CD8-positive, alpha-beta memory T cell (primary cell): Measurements from ENCODE around the gene ATP5F1D. TPM values are rescaled to one million over a fixed set of nuclear protein-coding genes. Genes with fewer than 3 reads are reported as not detected.
A peak's percentile ranks its signal among the peaks of the same experiment; 100 is the strongest.

Experiments used
- CTCF ChIA-PET: fragments of 350-600 bp; sonication (Branson Sonifier 250); formaldehyde crosslinking; loops from one replicate; lab custom pipeline; 2021; ENCODE audit warnings: antibody characterized with exemption; lab: Charles Lee
- POLR2A ChIA-PET: fragments of 350-600 bp; sonication (Branson Sonifier 250); formaldehyde crosslinking; loops from one replicate; lab custom pipeline; 2021; ENCODE audit warnings: antibody characterized with exemption; lab: Charles Lee
- DNase-seq, 5 donors: peaks; one replicate each; pipeline versions ENCODE4 v3.0.0 to v3.0.0-alpha.2; 2020 to 2022; ENCODE audit warnings: mixed read lengths in 1 of 5
- H3K27ac ChIP-seq: one replicate; pipeline ENCODE4 v1.7.0; 2013; ENCODE audit warnings: low read depth, mild to moderate bottlenecking, low read length, moderate library complexity
- H3K27me3 ChIP-seq: 2 replicates; pipeline ENCODE4 v1.7.0; 2013; ENCODE audit warnings: low read length, mild to moderate bottlenecking; ENCODE audit not compliant: insufficient read depth, poor library complexity, severe bottlenecking
- H3K36me3 ChIP-seq: 2 replicates; pipeline ENCODE4 v1.7.0; 2013; ENCODE audit warnings: mild to moderate bottlenecking, low read length, moderate library complexity; ENCODE audit not compliant: insufficient read depth
- H3K4me1 ChIP-seq: 2 replicates; pipeline ENCODE4 v1.7.0; 2013; ENCODE audit warnings: mild to moderate bottlenecking, low read length, moderate library complexity; ENCODE audit not compliant: insufficient read depth
- H3K4me3 ChIP-seq: 2 replicates; pipeline ENCODE4 v1.7.0; 2013; ENCODE audit warnings: mild to moderate bottlenecking, low read length
- H3K9me3 ChIP-seq: 2 replicates; pipeline ENCODE4 v1.7.0; 2013; ENCODE audit warnings: mild to moderate bottlenecking, low read length
- H3K27ac Mint-ChIP-seq, 8 donors: one replicate each; pipeline ENCODE4 v1.8.0; 2020 to 2021; ENCODE audit warnings: mixed read lengths in 8 of 8, mild to moderate bottlenecking in 6 of 8, inconsistent platforms in 3 of 8, moderate library complexity in 3 of 8
- H3K27me3 Mint-ChIP-seq, 2 donors: one replicate each; pipeline ENCODE4 v1.8.0; 2020 to 2021; ENCODE audit warnings: mixed read lengths in 2 of 2, mild to moderate bottlenecking in 1 of 2, moderate library complexity in 1 of 2
- H3K36me3 Mint-ChIP-seq, 3 donors: one replicate each; pipeline ENCODE4 v1.8.0; 2020 to 2021; ENCODE audit warnings: mixed read lengths in 3 of 3, inconsistent platforms in 1 of 3, mild to moderate bottlenecking in 1 of 3
- H3K4me1 Mint-ChIP-seq, 3 donors: one replicate each; pipeline ENCODE4 v1.8.0; 2020 to 2021; ENCODE audit warnings: mixed read lengths in 3 of 3, inconsistent platforms in 1 of 3, mild to moderate bottlenecking in 1 of 3
- H3K4me3 Mint-ChIP-seq, 7 donors: one replicate each; pipeline ENCODE4 v1.8.0; 2020 to 2021; ENCODE audit warnings: mixed read lengths in 7 of 7, mild to moderate bottlenecking in 6 of 7, moderate library complexity in 4 of 7, inconsistent platforms in 2 of 7
- H3K9me3 Mint-ChIP-seq, 5 donors: one replicate each; pipeline ENCODE4 v1.8.0; 2020 to 2022; ENCODE audit warnings: mixed read lengths in 5 of 5, mild to moderate bottlenecking in 3 of 5, moderate library complexity in 2 of 5, inconsistent platforms in 1 of 5
- polyA plus RNA-seq: library from polyadenylated mRNA; unstranded; fragments of 300-500 nt; fragmentation: Illumina TruSeq; gene quantifications from one replicate; pipeline ENCODE4 v1.2.3, GENCODE V29; 2021
- total RNA-seq, 2 experiments: library from RNA; stranded (reverse); gene quantifications; one replicate each; pipeline ENCODE4 v1.2.3, GENCODE V29; 2021

ATP5F1D gene
- total and polyA plus RNA-seq, 3 experiments from 2014 or later, result 179 to 271 (median 180) TPM

DNA sequence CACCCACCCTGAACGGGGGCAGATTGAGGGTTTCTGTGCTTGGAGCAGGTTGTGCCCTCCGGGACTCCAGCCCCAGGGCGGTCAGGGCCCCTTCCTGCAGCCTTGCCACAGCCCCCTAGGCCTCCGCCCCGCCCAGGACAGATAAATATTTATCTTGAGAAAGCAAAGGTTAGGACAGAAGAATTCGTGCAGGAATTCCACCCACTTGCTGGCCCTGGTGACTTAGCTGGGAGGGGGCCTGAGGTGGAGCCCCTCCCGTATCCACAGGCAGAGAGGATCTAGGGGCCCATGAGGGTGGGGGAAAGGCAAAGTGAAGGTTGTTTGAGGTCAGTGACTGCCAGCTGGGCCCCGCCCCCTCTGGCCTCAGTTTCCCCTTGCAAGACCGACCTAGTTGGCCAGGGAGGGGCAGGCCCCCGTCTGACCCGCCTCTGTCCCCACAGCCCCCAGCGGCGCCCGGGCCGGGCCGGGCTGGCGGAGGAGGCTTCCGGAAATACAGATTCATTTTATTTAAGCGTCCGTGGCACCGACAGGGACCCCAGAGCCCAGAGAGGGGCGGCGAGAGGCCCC lies 12.0 kb downstream of the ATP5F1D start:
- no peaks in the 10 kb centered on the region for H3K27me3 ChIP-seq
- Mint-ChIP-seq H3K27ac (peak overlapping the region; percentile 56 to 100 (median 85)), H3K9me3 (no peaks in the 10 kb centered on the region), H3K36me3 (peaks cover 4 to 56% (median 7%) of the 10 kb centered on the region in 3 donors), H3K4me1 (peaks cover 19 to 46% (median 24%) of the 10 kb centered on the region in 3 donors), H3K4me3 (peak overlapping the region; percentile 51 to 98 (median 66)), H3K27me3 (peaks cover 0 to 10% of the 10 kb centered on the region in 2 donors)
- CTCF ChIA-PET, result interaction anchor here (1.1 to 7.9 kb wide), 4 partner anchors 9 to 19 kb away, joined by 4 to 99 read pairs (median 22); partner anchors contain the start of gene CIRBP
- H3K4me1 ChIP-seq, result peaks cover 52% of the 10 kb centered on the region
- POLR2A ChIA-PET, result interaction anchor here (1.0 to 4.8 kb wide), 7 partner anchors 8 to 223 kb away, joined by 5 to 86 read pairs (median 12); partner anchors contain the start of genes CIRBP and FAM174C
- peak overlapping the region; percentile 92 for H3K27ac ChIP-seq
- no peaks in the 10 kb centered on the region for H3K9me3 ChIP-seq
- no peak for DNase-seq
- H3K4me3 ChIP-seq, result peak overlapping the region; percentile 34
- H3K36me3 ChIP-seq, result peaks cover 30% of the 10 kb centered on the region

DNA sequence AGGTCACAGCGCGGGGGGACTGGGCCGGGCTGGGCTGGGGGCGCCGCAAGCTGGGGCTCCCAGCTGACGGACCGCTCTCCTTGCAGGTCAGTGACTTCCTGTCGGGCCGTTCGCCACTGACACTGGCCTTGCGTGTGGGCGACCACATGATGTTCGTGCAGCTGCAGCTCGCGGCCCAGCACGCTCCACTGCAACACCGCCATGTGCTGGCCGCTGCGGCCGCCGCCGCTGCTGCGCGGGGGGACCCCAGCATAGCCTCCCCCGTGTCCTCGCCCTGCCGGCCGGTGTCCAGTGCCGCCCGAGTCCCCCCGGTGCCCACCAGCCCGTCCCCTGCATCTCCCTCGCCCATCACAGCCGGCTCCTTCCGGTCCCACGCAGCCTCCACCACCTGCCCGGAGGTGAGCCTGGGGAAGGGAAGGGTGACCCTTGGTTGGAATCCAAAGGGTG lies 12.6 kb downstream of the ATP5F1D start:
- H3K36me3 Mint-ChIP-seq, result peaks cover 4 to 61% (median 7%) of the 10 kb centered on the region in 3 donors

DNA sequence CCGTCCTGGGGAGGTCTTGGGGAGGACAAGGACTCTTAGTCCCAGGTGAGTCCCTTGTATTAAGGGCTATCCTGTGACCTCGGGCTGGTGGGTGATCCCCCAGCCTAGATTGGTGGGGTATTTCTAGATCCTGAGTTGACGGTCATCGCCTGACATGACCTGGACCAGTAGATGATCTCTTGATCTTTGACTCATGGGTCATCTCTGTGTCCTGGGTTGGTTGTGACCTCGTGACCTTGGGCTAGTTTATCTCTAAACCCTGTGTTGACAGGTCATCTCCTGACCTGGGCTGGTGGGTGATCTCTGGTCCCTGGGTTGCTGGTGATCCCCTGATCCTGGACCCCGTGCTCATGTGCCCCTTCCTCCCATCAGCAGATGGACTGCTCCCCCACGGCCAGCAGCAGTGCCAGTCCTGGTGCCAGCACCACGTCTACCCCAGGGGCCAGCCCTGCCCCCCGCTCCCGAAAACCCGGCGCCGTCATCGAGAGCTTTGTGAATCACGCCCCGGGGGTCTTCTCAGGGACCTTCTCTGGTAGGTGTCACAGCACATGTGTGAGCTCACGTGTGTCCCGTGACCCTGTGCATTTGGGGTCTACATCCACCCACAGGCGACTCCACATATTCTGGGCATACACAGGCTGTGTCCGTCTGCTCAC lies 13.1 kb downstream of the ATP5F1D start:
- Mint-ChIP-seq H3K4me1 (peaks cover 30 to 56% (median 35%) of the 10 kb centered on the region in 3 donors), H3K27ac (peak overlapping the region; percentile 35 to 99 (median 74)), H3K27me3 (peaks cover 0 to 14% of the 10 kb centered on the region in 2 donors), H3K9me3 (no peaks in the 10 kb centered on the region), H3K4me3 (peak overlapping the region in 6 of 7 donors; percentile 37 to 85 (median 58)), H3K36me3 (peaks cover 4 to 61% (median 7%) of the 10 kb centered on the region in 3 donors)
- Histone ChIP-seq H3K27me3 (no peaks in the 10 kb centered on the region), H3K36me3 (peaks cover 30% of the 10 kb centered on the region), H3K27ac (peak overlapping the region; percentile 31), H3K4me3 (no peak overlapping the region), H3K4me1 (peaks cover 62% of the 10 kb centered on the region), H3K9me3 (no peaks in the 10 kb centered on the region)
- ChIA-PET CTCF (interaction anchor here (5.2 to 7.9 kb wide), 2 partner anchors 10 to 13 kb away, joined by 38 to 99 read pairs; partner anchors contain the start of gene CIRBP), POLR2A (interaction anchor here (1.4 to 4.8 kb wide), 3 partner anchors 11 to 15 kb away, joined by 4 to 86 read pairs (median 56); partner anchors contain the start of gene CIRBP)
- no peak for DNase-seq

More for the DNA sequence above, 12.6 kb downstream of the ATP5F1D start:
- peak overlapping the region in 5 of 7 donors; percentile 29 to 85 (median 65) for H3K4me3 Mint-ChIP-seq
- Histone ChIP-seq H3K27me3 (no peaks in the 10 kb centered on the region), H3K36me3 (peaks cover 30% of the 10 kb centered on the region), H3K4me1 (peaks cover 57% of the 10 kb centered on the region), H3K27ac (peak overlapping the region; percentile 31), H3K4me3 (no peak overlapping the region), H3K9me3 (no peaks in the 10 kb centered on the region)
- ChIA-PET CTCF (interaction anchor here (1.5 to 7.9 kb wide), 3 partner anchors 10 to 18 kb away, joined by 4 to 99 read pairs (median 38); partner anchors contain the start of gene CIRBP), POLR2A (interaction anchor here (1.6 to 4.8 kb wide), 4 partner anchors 8 to 15 kb away, joined by 8 to 86 read pairs (median 42); partner anchors contain the start of gene CIRBP)
- H3K9me3 Mint-ChIP-seq, result no peaks in the 10 kb centered on the region
- H3K27ac Mint-ChIP-seq, result peak overlapping the region in 3 of 8 donors; percentile 86 to 99 (median 92)
- no peak for DNase-seq
- peaks cover 0 to 14% of the 10 kb centered on the region in 2 donors for H3K27me3 Mint-ChIP-seq
- H3K4me1 Mint-ChIP-seq, result peaks cover 24 to 51% (median 29%) of the 10 kb centered on the region in 3 donors

DNA sequence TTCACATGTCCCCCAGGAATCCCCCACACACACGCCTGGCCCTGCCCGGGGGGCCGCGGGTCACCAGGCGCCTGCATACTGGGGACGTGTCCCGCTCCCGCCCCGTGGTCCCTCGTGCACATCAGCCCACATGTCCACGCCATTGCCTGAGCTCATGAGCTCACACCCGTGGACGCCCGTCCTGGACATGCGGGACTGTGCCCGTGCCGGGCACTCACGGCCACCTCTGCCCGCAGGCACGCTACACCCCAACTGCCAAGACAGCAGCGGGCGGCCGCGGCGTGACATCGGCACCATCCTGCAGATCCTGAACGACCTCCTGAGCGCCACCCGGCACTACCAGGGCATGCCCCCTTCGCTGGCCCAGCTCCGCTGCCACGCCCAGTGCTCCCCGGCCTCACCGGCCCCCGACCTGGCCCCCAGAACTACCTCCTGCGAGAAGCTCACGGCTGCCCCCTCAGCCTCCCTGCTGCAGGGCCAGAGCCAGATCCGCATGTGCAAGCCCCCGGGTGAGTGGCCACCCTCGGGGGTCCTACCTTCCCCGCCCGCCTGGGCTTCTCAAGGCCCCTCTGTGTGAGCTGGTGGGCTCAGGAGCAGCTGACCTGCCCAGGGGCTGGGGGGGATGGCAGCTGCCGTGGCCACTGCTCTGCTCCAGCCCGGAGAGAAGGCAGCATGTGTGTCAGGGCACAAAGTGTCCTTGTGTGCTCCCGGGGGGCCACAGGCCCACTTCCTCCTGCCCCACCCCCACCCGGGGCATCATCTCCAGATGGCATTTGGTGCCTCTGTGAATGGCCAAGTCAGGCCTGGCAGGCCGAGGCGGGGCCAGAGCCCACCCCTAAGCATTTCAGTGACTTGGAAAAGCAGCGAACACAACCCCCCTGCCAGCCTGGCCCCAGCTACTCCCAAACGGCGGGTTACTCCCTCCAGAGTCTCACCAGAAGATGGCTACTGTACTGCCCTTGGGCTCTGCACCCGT lies 13.9 kb downstream of the ATP5F1D start:
- peak overlapping the region in 6 of 8 donors; percentile 36 to 99 (median 74) for H3K27ac Mint-ChIP-seq
- H3K36me3 ChIP-seq, result peaks cover 30% of the 10 kb centered on the region

DNA sequence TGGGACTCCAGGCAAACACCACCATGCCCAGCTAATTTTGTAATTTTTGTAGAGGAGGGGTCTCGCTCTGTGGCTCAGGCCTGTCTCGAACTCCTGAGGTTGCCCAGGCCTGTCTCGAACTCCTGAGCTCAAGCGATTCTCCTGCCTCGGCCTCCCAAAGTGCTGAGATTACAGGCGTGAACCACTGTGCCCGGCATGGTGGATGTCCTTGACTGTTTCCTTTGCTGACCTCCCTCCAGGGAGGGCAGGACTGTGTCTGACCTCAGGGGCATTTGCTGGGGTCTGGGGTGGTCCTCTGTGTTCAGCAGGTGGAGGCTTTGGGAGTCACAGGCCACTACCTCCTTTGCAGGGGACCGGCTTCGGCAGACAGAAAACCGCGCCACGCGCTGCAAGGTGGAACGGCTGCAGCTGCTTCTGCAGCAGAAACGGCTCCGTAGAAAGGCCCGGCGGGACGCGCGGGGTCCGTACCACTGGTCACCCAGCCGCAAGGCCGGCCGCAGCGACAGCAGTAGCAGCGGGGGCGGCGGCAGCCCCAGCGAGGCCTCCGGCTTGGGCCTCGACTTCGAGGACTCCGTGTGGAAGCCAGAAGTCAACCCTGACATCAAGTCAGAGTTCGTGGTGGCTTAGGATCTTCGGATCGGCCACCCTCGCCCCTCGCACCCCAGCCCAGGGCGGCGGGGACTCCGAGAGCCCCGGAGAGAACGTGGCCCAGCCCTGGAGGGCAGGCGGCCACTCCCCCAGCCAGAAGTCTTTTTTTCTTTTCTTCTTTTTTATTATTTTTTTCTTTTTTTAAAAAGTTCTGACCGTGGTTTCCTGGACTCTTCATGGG lies 15.3 kb downstream of the ATP5F1D start:
- Histone ChIP-seq H3K27me3 (no peaks in the 10 kb centered on the region), H3K4me3 (no peak overlapping the region), H3K27ac (no peak overlapping the region), H3K4me1 (peaks cover 79% of the 10 kb centered on the region), H3K9me3 (no peaks in the 10 kb centered on the region), H3K36me3 (peaks cover 30% of the 10 kb centered on the region)
- DNase-seq, result no peak
- Mint-ChIP-seq H3K4me3 (peak overlapping the region in 6 of 7 donors; percentile 43 to 91 (median 60)), H3K27me3 (peaks cover 0 to 9% of the 10 kb centered on the region in 2 donors), H3K9me3 (no peaks in the 10 kb centered on the region), H3K36me3 (peaks cover 4 to 56% (median 7%) of the 10 kb centered on the region in 3 donors), H3K4me1 (peaks cover 41 to 71% (median 42%) of the 10 kb centered on the region in 3 donors), H3K27ac (peak overlapping the region in 7 of 8 donors; percentile 35 to 99 (median 80))
- ChIA-PET POLR2A (interaction anchor here (1.4 to 4.8 kb wide), 3 partner anchors 9 to 12 kb away, joined by 3 to 56 read pairs (median 41); partner anchors contain the start of gene CIRBP), CTCF (interaction anchor here (5.2 to 7.9 kb wide), 2 partner anchors 11 to 13 kb away, joined by 38 to 99 read pairs; partner anchors contain the start of gene CIRBP)

More for the DNA sequence above, 13.9 kb downstream of the ATP5F1D start:
- DNase-seq, result no peak
- no peak overlapping the region for H3K4me3 ChIP-seq
- no peak overlapping the region for H3K27ac ChIP-seq
- ChIA-PET POLR2A (interaction anchor here (0.7 to 4.8 kb wide), 4 partner anchors 10 to 24 kb away, joined by 3 to 56 read pairs (median 6); no protein-coding TSS in a partner anchor), CTCF (interaction anchor here (5.2 to 7.9 kb wide), 2 partner anchors 11 to 12 kb away, joined by 38 to 99 read pairs; partner anchors contain the start of gene CIRBP)
- H3K9me3 Mint-ChIP-seq, result no peaks in the 10 kb centered on the region
- peaks cover 4 to 60% (median 7%) of the 10 kb centered on the region in 3 donors for H3K36me3 Mint-ChIP-seq
- peaks cover 0 to 12% of the 10 kb centered on the region in 2 donors for H3K27me3 Mint-ChIP-seq
- H3K9me3 ChIP-seq, result no peaks in the 10 kb centered on the region
- H3K4me1 ChIP-seq, result peaks cover 70% of the 10 kb centered on the region
- H3K4me1 Mint-ChIP-seq, result peaks cover 34 to 63% (median 39%) of the 10 kb centered on the region in 3 donors
- H3K27me3 ChIP-seq, result no peaks in the 10 kb centered on the region
- peak overlapping the region in 4 of 7 donors; percentile 37 to 70 (median 52) for H3K4me3 Mint-ChIP-seq

DNA sequence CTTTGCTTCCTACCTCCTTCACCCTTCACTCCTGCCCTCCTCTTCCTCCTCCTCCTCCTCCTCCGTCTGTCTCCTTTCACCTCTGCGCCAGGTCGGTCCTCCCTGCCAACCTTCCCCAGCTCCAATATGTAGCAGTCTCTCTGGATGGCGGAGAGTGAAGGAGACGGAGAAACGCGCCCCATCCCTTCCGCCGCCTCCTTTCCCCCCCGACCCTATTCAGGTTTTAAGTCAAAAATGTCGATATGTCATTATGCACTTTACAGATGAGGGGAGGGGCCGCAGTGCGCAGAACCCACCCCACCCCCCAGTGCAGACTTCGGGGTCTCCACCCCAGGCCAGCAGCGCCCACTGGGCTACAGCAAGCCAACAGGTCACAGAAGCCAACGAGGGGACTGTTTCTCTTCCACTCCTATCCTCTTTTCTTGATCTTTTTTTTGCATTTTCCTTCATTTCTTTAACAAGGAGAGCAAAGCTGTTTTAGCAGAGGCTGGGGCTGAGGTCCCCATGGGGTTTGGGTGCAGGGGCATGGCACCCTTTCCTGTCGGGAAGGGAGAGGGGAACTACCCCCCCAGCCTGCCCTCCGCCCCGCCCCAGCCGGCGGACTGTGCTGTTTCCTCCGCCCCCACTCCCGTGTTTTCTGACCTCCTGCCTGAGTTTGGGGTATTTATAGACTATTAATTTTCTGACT lies 16.1 kb downstream of the ATP5F1D start:
- H3K4me1 Mint-ChIP-seq, result peaks cover 43 to 76% (median 45%) of the 10 kb centered on the region in 3 donors
- Histone ChIP-seq H3K27ac (no peak overlapping the region), H3K27me3 (no peaks in the 10 kb centered on the region), H3K36me3 (peaks cover 30% of the 10 kb centered on the region), H3K4me3 (no peak overlapping the region), H3K9me3 (no peaks in the 10 kb centered on the region), H3K4me1 (peaks cover 86% of the 10 kb centered on the region)
- CTCF ChIA-PET, result interaction anchor here (5.2 to 7.9 kb wide), 2 partner anchors 10 to 13 kb away, joined by 38 to 99 read pairs; partner anchors contain the start of gene CIRBP
- H3K36me3 Mint-ChIP-seq, result peaks cover 4 to 52% (median 7%) of the 10 kb centered on the region in 3 donors
- peaks cover 0 to 9% of the 10 kb centered on the region in 2 donors for H3K27me3 Mint-ChIP-seq
- POLR2A ChIA-PET, result interaction anchor here (4.1 kb wide), 1 partner anchor 12 kb away, joined by 41 read pairs; the partner anchor contains the start of gene CIRBP
- peak overlapping the region; percentile 45 to 91 (median 67) for H3K4me3 Mint-ChIP-seq
- no peak for DNase-seq
- peak overlapping the region; percentile 50 to 100 (median 98) for H3K27ac Mint-ChIP-seq
- H3K9me3 Mint-ChIP-seq, result no peaks in the 10 kb centered on the region
